HG03095 (cell line): ENCODE measurements around the gene OR52E1.
"Not testable (repeated sequence)": the region's sequence is repeated elsewhere in the genome, so short reads cannot be mapped to it uniquely, and the experiment has no call there.

Source experiments
- ATAC-seq: cut with Tn5 transposase; IDR thresholded peaks from one replicate; pipeline ENCODE4 v1.9.1; 2021; ENCODE audit warnings: moderate library complexity; ENCODE audit not compliant: unreplicated experiment

The OR52E1 gene

DNA sequence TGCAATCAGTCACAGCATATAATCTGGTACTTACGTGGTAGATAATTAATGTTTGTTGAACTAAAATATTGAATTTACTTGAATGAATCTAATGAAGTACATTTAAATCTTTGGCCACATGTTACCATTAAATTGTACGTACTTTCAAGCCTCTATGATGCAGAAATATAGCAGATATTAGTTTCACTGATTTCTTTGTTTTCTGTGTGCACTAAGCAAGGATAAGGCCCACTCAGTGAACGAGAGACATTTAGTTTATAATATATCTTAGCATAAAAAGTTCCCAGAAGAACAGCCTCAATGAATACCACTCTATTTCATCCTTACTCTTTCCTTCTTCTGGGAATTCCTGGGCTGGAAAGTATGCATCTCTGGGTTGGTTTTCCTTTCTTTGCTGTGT lies at the start of gene OR52E1:
Gene OR52E1, plus strand, starts transcription at position 301 of the 400 bp plus-strand sequence.
- no peak for ATAC-seq

DNA sequence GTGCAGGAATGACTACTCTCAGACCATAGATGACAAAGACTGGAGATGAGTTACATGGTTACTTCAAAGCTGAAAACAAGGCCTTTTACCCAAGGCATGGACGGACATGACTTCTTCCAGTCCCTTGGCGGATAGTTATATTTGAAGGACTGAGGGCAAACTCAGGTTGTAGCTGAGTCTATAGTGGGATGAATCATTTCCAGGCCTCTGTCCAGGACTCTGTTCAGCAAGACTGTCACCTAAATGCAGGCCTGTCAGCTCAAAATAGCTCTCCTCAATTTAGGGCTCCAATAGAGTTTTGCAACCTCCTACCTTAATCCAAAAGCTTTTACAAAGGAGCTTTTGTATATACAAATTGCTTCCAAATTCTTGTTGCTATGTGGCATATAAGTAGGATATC lies 47.4 kb upstream of the OR52E1 start:
- no peak for ATAC-seq

DNA sequence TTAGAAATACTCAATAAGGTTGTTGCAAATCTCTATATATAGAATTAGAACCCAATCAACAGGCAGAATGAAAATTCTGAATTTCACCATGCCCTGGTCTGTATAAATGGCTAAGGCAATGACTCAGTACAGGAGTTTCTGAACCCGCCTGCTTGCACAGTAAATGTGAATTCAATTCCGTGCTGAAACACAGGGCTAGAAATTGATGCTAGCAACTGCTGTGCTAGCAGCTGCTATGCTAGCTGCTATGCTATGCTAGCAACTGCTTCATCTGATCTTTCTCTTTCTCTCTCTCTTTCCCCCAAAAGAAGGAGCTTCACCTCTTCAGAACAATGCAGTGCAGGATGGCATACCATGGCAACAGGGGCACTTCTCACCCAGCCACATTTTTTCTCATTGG lies 32.7 kb upstream of the OR52E1 start:
- ATAC-seq: no peak

DNA sequence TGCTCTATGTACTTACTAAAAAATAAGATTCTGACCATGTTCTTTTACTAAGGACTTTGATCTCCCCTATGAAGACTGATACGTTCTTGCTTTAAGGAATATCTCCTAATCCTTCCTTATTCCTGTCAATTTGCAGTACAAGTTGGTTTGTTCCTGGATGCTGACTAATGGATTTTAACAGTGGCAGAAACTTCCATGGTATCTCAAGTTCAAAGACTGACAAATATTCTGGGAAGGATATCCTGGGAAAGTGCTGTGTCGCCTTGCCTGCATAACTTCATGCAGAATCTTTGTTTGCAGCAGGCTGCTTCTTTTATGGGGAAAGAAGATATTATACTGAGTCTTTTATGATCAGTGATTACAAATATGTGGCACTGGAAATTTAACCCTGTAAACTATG lies 31.4 kb upstream of the OR52E1 start:
- no peak for ATAC-seq

DNA sequence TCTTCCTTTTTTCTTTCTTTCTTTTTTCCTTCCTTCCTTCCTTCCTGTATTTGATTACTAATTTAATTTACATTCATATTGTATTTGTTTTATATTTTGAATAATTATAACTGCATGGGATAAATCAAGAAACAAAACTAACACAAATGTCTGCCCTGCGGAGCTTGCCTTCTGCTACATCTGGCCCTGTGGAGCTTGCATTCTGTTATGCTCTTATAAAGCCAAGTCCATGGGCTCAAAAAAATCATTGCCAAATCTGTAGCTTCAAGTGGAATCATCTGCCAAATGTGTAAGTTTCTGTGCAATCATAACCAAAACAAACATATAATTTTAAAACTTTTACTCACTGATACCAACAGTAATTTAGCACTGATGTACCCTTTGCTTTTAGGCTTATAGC lies 31.0 kb upstream of the OR52E1 start:
- ATAC-seq: no peak

DNA sequence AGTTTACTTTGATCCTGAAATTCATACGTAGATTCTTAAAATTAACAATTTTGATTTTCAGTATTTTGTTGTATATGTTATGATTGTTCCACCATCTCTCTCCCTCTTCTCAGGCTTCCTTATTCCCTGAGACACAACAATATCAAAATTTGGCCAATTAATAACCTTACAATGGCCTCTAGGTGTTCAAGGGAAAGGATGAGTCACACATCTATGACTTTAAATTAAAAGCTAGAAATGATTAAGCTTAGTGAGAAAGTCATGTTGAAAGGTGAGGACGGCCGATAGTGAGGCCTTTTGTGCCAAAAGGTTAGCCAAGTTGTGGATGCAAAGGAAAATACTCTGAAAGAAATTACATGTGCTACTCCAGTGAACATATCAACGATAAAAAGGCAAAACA lies 28.5 kb upstream of the OR52E1 start:
- ATAC-seq: no peak

DNA sequence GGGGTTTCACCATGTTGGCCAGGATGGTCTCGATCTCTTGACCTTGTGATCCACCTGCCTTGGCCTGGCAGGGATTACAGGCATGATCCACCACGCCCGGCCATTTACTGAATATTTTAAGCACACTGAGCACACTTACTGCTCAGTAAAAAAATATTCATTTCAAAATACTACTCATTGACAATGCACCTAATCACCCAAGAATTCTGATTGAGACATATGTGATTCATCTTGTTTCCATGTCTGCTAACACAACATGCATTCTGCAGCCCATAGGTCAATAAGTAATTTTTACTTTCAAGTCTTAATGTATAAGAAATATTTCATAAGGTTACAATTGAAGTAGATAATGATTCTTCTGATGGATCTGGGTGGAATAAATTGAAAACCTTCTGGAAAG lies 27.3 kb upstream of the OR52E1 start:
- no peak for ATAC-seq

DNA sequence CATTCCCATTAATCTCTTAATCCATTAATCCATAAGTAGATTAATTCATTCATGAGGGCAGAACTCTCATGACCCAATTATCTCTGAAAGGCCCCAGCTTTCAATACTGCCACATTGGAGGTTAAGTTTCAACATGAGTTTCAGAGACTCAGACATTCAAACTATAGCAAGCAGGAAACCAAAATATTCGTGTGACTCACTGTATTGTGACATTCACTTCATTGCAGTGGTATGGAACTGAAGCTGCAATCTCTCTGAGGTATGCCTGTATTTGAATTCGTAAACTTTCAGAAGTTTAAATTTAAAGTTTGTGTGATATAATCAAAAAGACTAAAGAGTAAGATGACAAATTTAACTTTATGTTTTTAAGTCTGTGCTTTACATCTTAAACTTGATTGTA lies 26.0 kb upstream of the OR52E1 start:
- ATAC-seq: no peak

DNA sequence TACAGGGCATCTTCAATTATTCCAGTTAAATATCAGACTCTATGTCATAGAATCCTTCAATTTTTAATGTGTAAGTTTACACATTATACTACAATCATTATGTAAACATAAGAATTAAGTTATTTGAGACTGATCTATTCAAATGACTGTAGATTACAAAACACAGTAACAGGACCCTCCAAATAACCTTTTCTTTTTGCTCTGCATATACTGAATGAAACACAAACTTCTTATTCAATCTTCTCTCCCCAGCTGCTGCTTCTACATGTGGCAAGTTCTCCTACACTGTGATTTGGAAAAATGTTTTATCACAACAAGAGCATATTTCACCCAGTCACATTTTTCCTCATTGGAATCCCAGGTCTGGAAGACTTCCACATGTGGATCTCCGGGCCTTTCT lies 23.1 kb upstream of the OR52E1 start, which contains the start of gene OR52J3:
Gene OR52J3, plus strand, starts transcription at position 301 of the 400 bp plus-strand sequence. Its CDS starts 0 bp downstream, at position 301.
- no peak for ATAC-seq

DNA sequence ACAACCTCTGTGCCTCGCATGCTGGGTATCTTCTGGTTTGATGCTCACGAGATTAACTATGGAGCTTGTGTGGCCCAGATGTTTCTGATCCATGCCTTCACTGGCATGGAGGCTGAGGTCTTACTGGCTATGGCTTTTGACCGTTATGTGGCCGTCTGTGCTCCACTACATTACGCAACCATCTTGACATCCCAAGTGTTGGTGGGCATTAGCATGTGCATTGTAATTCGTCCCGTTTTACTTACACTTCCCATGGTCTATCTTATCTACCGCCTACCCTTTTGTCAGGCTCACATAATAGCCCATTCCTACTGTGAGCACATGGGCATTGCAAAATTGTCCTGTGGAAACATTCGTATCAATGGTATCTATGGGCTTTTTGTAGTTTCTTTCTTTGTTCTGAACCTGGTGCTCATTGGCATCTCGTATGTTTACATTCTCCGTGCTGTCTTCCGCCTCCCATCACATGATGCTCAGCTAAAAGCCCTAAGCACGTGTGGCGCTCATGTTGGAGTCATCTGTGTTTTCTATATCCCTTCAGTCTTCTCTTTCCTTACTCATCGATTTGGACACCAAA lies 22.5 kb upstream of the OR52E1 start:
- no peak for ATAC-seq

DNA sequence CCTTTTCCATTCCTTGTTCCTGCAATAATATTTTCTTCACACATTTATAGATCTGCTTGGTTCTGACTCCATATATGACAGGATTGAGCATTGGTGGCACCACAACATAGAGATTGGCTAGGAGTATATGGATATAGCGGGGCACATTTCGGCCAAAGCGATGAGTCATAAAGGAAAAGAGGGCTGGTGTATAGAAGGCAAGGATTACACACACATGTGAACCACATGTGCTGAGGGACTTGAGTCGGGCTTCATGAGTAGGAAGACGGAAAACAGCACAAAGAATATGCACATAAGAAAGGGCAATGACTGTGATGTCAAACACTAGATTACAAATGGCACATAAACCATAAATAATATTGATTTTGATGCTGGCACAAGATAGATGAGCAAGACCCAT lies 10.7 kb upstream of the OR52E1 start:
- ATAC-seq: not testable (repeated sequence)

DNA sequence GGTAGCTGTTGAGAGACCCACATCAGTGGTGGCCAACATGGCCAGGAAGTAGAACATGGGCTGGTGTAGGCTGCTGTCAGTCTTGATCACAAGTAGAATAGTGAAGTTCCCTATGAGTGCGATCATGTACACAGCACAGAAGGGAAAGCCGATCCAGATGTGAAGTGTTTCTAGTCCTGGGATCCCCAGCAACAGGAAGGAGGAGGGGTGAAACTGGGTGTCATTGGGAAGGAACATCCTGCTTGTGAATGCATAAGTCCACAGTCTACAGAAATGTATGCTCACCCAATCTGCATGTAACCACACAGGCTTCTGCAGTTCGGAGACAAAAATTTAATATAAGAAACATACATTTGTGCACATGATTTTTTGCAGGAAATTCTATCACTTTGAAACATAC lies 10.0 kb upstream of the OR52E1 start, which contains the start of gene OR52E2:
Gene OR52E2, minus strand, starts transcription at position 237 of the 400 bp plus-strand sequence. Its CDS starts 0 bp downstream, at position 237.
- ATAC-seq: no peak

DNA sequence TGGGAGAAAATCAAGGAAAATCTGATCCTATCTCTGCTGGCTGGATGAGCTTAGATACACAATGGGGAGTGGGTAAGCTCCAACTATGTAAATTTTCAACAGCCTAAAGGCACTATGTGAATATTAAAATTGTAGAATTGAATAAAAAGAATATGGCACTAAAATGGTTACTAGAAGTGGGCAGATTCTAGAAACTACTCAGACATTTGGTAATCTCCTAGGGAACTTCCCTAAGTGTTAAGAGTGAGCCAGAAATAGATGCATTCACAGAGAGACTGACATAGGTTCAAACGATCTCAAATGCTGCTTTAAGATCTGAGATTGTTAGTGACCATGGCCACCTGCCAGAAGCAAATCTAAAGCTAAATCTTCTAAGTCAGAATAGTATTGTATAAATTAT lies 4.3 kb upstream of the OR52E1 start:
- no peak for ATAC-seq

DNA sequence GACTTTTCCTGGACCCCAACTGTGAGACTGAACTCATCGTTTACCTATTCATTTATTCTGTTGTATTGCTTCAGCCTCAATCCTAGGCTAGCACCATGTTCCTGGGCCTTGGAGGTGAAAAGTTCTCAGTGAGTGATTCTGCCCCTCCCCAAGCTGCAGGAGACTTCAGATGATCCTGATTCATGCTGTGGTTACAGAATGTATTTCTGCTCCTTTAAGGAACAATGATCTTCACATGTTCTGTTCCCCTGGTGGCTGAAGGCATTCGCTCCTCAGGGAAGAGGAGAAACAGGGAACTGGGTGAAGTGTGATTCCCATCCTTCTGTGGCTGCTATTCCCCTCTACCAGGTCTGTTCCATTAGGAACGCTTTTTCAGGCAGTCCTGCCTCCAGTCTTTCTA lies 2.4 kb downstream of the OR52E1 start:
- no peak for ATAC-seq

DNA sequence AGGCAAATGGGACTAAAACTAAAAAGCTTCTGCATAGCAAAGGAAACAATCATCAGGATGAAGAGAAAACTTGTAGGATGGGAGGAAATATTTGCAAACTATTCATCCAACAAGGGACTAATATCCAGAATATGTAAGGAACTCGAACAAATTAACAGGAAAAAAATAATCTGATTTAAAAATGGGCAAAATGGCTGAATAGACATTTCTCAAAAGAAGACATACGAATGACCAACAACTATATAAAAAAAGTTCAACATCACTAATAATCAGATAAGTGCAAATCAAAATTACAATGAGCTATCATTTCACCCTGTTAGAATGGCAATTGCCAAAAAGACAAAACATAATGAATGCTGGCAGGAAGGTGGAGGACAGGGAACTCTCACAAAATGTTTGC lies 12.0 kb downstream of the OR52E1 start:
- no peak for ATAC-seq

DNA sequence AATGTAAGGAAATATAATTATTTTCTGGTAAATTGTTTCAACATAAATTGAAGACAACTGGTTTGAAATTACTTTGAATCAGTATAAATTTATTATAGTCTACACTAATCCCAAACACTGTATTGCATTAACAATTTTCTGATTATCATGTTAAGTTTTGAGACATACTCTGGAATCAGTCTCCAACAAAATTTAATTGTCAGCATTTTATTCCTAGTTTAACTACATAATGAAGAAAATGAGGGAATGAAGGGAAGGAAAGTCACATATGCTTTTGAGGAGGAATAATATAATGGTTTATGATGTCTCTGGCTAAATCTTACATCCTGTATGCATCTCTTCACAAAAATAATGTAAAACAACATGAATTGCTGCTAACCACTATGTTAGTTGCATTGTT lies 14.2 kb downstream of the OR52E1 start:
- ATAC-seq: no peak

DNA sequence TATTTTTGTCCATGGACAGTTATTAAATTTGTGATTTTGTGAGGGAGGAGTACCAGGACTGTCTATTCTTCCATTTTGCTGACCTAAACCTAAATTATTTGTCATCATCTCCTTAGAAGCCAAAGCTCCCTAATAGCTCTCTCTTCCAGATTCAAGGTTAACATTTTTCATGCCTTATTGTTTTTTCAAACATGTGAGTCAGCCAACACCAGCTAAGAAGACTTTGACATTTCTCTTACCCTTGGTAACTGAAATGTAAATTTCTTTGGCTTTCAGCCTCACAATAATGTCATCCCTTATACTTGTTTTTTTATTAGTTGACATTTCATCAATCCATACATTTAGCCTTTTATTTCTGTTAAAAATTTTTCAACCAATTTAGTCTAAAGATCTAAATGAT lies 19.2 kb downstream of the OR52E1 start:
- ATAC-seq: no peak

DNA sequence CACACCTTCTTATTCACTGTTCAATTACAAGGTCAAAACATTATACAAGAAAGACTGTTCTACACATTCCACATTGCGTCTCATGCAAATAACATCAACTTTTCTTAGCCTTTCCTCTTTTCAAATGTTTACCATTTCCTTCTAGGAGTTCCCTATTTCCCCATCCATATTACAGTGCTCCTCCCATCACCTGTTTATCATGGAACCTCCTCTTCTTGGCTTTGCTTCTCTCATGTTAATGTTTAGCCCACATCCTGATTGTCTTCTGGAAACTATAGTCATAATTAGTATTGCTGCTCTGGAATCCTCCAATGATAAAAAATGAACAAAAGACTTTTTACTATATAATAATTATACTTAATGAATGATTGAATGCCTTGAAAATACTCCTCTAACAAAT lies 21.3 kb downstream of the OR52E1 start:
- ATAC-seq: no peak

DNA sequence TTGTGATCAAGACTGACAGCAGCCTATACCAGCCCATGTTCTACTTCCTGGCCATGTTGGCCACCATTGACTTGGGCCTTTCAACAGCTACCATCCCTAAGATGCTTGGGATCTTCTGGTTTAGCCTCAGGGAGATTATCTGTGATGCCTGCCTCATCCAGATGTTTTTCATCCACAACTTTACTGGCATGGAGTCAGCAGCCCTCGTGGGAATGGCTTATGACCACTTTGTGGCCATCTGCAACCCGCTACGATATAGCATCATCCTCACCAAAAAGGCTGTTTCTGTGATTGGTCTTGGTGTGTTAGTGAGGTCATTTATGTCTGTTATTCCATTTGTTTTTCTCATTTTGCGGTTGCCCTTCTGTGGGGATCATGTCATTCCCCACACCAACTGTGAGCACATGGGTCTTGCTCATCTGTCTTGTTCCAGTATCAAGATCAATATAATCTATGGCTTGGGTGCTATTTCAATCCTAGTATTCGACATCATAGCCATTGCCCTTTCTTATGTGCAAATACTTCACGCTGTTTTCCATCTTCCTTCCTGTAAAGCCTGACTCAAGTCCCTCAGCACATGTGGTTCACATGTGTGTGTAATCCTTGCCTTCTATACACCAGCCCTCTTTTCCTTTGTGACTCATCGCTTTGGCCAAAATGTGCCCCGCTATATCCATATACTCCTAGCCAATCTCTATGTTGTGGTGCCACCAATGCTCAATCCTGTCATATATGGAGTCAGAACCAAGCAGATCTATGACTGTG lies 23.6 kb downstream of the OR52E1 start:
- ATAC-seq: no peak

DNA sequence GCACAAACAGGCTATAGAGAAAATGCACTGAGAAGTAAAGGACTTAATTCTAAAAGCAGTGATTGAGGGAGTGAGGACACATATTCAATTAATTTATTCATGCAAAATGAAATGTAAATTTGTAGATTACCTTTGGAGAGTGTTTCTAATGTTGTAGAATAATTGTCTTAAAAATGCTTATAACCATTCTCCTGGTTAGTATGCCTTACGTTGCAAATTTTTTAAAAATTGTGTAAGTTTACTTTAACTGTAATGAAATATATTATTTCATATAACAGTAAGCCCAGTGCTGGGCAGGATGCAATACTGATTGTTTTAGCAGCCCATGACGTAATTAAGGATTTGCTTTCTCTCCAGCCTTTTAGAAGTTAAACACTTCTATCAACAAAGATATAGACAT lies 26.6 kb downstream of the OR52E1 start:
- ATAC-seq: no peak

DNA sequence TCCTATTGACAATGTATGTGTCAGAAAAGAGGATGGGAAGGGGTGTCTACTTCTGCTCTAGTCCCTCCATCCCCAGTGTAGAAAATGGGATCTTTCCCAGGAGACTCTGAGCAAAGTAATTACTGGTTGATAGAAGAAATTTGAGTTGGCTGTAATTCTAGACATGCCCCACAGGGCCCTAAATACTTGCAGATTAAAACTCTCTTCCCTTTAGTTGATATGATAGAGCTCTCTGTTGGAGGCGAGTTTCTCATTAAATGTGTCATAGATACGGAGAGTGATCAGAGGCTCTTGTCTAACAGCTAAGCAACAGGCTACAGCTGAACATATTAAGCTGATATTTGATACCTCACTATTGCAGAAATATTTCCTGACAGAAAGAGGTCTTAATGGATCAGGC lies 32.9 kb downstream of the OR52E1 start:
- no peak for ATAC-seq

DNA sequence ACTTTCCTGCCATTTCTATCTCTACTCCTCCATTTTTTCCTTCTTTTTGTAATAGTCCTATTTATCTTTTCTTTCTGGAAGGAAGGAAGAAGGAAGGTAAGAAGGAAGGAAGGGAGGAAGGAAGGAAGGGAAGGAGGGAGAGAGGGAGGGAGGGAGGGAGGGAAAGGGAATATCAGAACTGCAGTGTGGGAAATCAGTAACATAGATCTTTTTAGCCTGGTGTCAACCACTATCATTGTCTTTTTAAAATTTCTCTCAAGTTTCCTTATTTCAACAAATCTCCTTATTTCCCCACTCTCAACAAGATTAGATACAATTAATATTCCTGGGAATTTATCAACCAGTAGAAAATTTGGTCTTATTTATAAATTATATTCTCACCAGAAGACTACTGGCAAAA lies 33.7 kb downstream of the OR52E1 start:
- ATAC-seq: no peak

DNA sequence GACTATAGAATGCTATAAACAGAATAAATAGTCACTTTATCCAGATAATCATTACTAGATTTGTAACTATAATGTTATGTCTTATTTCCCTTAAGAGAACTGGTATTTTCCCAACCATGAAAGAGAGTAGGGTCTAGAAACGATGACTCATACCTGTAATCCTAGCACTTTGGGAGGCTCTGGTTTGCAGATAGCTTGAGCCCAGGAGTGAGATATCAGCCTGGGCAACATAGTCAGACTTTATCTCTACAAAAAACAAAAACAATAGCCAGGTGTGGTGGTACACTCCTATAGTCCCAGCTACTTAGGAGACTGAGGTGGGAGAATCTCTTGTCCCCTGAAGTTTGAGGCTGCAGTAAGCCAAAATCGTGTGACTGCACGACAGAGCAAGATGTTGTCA lies 37.9 kb downstream of the OR52E1 start:
- ATAC-seq: no peak
